ENCODE data around the gene NUDCD3. TPM values are rescaled to one million over a fixed set of nuclear protein-coding genes. Genes with fewer than 3 reads are reported as not detected.

NUDCD3 gene
- total RNA-seq, 1 experiment from 2014 or later, result 82.3 TPM

- no peaks in the 10 kb centered on the region for H3K79me2 ChIP-seq (ENCODE audit: low read length)
- H3K27me3 ChIP-seq (ENCODE audit: low read length), result no peaks in the 10 kb centered on the region
- no peaks in the 10 kb centered on the region for H3K9me3 ChIP-seq (ENCODE audit: low read length)
- CTCF ChIA-PET, result no interaction called here
- no peaks in the 10 kb centered on the region for H4K20me1 ChIP-seq (ENCODE audit: low read length)
- no peak overlapping the region for H3K4me2 ChIP-seq (ENCODE audit: low read length)
- POLR2A ChIA-PET (ENCODE audit: unreplicated experiment), result no interaction called here
- no peak overlapping the region for H3K9ac ChIP-seq (ENCODE audit: low read length)
- H3K36me3 ChIP-seq (ENCODE audit: low read depth, low read length), result no peaks in the 10 kb centered on the region
- intact Hi-C loops (cut with micrococcal nuclease), result no loop called here
- no TSS peak for BruUV-seq (replicated peaks)
- no peaks in the 10 kb centered on the region for H3K4me1 ChIP-seq (ENCODE audit: insufficient read depth, low read length)
- no peak overlapping the region for H2AFZ ChIP-seq (ENCODE audit: low read length)
- DNase-seq, result no peak
- H3K27ac ChIP-seq (ENCODE audit: low read length), result no peak overlapping the region
- no peaks in the 10 kb centered on the region for H3F3A ChIP-seq (ENCODE audit: low read length, unreplicated experiment)
- H3K4me3 ChIP-seq (ENCODE audit: low read length), result no peak overlapping the region
- TF ChIP-seq, protein P1, sequence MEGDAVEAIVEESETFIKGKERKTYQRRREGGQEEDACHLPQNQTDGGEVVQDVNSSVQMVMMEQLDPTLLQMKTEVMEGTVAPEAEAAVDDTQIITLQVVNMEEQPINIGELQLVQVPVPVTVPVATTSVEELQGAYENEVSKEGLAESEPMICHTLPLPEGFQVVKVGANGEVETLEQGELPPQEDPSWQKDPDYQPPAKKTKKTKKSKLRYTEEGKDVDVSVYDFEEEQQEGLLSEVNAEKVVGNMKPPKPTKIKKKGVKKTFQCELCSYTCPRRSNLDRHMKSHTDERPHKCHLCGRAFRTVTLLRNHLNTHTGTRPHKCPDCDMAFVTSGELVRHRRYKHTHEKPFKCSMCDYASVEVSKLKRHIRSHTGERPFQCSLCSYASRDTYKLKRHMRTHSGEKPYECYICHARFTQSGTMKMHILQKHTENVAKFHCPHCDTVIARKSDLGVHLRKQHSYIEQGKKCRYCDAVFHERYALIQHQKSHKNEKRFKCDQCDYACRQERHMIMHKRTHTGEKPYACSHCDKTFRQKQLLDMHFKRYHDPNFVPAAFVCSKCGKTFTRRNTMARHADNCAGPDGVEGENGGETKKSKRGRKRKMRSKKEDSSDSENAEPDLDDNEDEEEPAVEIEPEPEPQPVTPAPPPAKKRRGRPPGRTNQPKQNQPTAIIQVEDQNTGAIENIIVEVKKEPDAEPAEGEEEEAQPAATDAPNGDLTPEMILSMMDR (conservative IDR thresholded peaks at IDR 0.05; ENCODE audit: low read depth, low read length), result no peak
- TF ChIP-seq EZH2phosphoT487 (IDR thresholded peaks at IDR 0.05; ENCODE audit: borderline replicate concordance, low read length) (no peak), EZH2 (IDR thresholded peaks at IDR 0.05; ENCODE audit: low read length, unreplicated experiment) (no peak)
- no peak for ATAC-seq
- no peaks in the 10 kb centered on the region for H3K9me2 ChIP-seq (replicated peaks; ENCODE audit: low read length)
Observed at GRCh38 chr7:44524811-44525388, 34.4 kb upstream of the NUDCD3 start.

- Histone ChIP-seq H3K4me2 (ENCODE audit: low read length) (no peak overlapping the region), H3K27me3 (ENCODE audit: low read length) (no peaks in the 10 kb centered on the region), H3K9ac (ENCODE audit: low read length) (no peak overlapping the region), H3K79me2 (ENCODE audit: low read length) (no peaks in the 10 kb centered on the region), H3K9me2 (replicated peaks; ENCODE audit: low read length) (no peaks in the 10 kb centered on the region), H3K36me3 (ENCODE audit: low read depth, low read length) (no peaks in the 10 kb centered on the region), H3K9me3 (ENCODE audit: low read length) (no peaks in the 10 kb centered on the region), H4K20me1 (ENCODE audit: low read length) (no peaks in the 10 kb centered on the region), H3K4me1 (ENCODE audit: insufficient read depth, low read length) (no peaks in the 10 kb centered on the region), H3K27ac (ENCODE audit: low read length) (no peak overlapping the region), H3K4me3 (ENCODE audit: low read length) (no peak overlapping the region), H2AFZ (ENCODE audit: low read length) (no peak overlapping the region), H3F3A (ENCODE audit: low read length, unreplicated experiment) (no peaks in the 10 kb centered on the region)
- CTCF ChIA-PET, result no interaction called here
- no peak for ATAC-seq
- POLR2A ChIA-PET (ENCODE audit: unreplicated experiment), result no interaction called here
- no peak for DNase-seq
- no TSS peak for BruUV-seq (replicated peaks)
- intact Hi-C loops (cut with micrococcal nuclease), result no loop called here
- TF ChIP-seq EZH2 (IDR thresholded peaks at IDR 0.05; ENCODE audit: low read length, unreplicated experiment) (no peak), EZH2phosphoT487 (IDR thresholded peaks at IDR 0.05; ENCODE audit: borderline replicate concordance, low read length) (no peak)
- TF ChIP-seq, protein P1 (conservative IDR thresholded peaks at IDR 0.05; ENCODE audit: low read depth, low read length), result no peak
Observed at GRCh38 chr7:44522315-44522714, 31.9 kb upstream of the NUDCD3 start.

GRCh38 chr7:44521347-44522095 is 31.1 kb upstream of the NUDCD3 start:
- Histone ChIP-seq H3K9ac (ENCODE audit: low read length) (no peak overlapping the region), H2AFZ (ENCODE audit: low read length) (no peak overlapping the region), H3K36me3 (ENCODE audit: low read depth, low read length) (no peaks in the 10 kb centered on the region), H3K9me3 (ENCODE audit: low read length) (no peaks in the 10 kb centered on the region), H3K4me1 (ENCODE audit: insufficient read depth, low read length) (no peaks in the 10 kb centered on the region), H3K79me2 (ENCODE audit: low read length) (no peaks in the 10 kb centered on the region), H3F3A (ENCODE audit: low read length, unreplicated experiment) (no peaks in the 10 kb centered on the region), H3K4me2 (ENCODE audit: low read length) (no peak overlapping the region), H3K4me3 (ENCODE audit: low read length) (no peak overlapping the region), H3K9me2 (replicated peaks; ENCODE audit: low read length) (no peaks in the 10 kb centered on the region), H3K27ac (ENCODE audit: low read length) (no peak overlapping the region), H4K20me1 (ENCODE audit: low read length) (no peaks in the 10 kb centered on the region), H3K27me3 (ENCODE audit: low read length) (no peaks in the 10 kb centered on the region)
- no peak for ATAC-seq
- TF ChIP-seq, protein P1 (conservative IDR thresholded peaks at IDR 0.05; ENCODE audit: low read depth, low read length), result no peak
- TF ChIP-seq EZH2phosphoT487 (IDR thresholded peaks at IDR 0.05; ENCODE audit: borderline replicate concordance, low read length) (no peak), EZH2 (IDR thresholded peaks at IDR 0.05; ENCODE audit: low read length, unreplicated experiment) (no peak)
- no peak for DNase-seq
- intact Hi-C loops (cut with micrococcal nuclease), result no loop called here
- ChIA-PET CTCF (no interaction called here), POLR2A (ENCODE audit: unreplicated experiment) (no interaction called here)
- BruUV-seq (replicated peaks), result no TSS peak

Data from PC-3 (cell line).